AG04450 (cell line): ENCODE measurements around the gene BCAS1. TPM values are rescaled to one million over a fixed set of nuclear protein-coding genes. Genes with fewer than 3 reads are reported as not detected.

Source experiments
- CTCF ChIA-PET: fragments of 300-600, 350-600 bp; formaldehyde crosslinking; extraction: SDS; loops from one replicate; lab custom pipeline; 2022; ENCODE audit warnings: antibody characterized with exemption, inconsistent platforms; lab: Charles Lee
- POLR2A ChIA-PET: fragments of 350-600 bp; formaldehyde crosslinking; extraction: SDS; loops from one replicate; lab custom pipeline; 2021; ENCODE audit warnings: antibody characterized with exemption, inconsistent platforms; lab: Yijun Ruan, JAX
- DNase-seq: peaks from one replicate; pipeline ENCODE4 v3.0.0-alpha.2; 2011; ENCODE audit warnings: low read depth, low spot score
- H3K27ac ChIP-seq: one replicate; pipeline ENCODE4 v1.5.1; 2012; ENCODE audit warnings: low read depth, low read length, control low read depth
- H3K27me3 ChIP-seq: one replicate; pipeline ENCODE4 v1.6.0; 2012; ENCODE audit warnings: low read length; ENCODE audit not compliant: control insufficient read depth, insufficient read depth
- H3K4me3 ChIP-seq: 2 replicates; pipeline ENCODE4 v1.5.1; 2011; ENCODE audit warnings: mild to moderate bottlenecking, low read depth, low read length, control low read depth
- H3K9me3 ChIP-seq: 2 replicates; pipeline ENCODE4 v1.5.1; 2012; ENCODE audit warnings: low read length; ENCODE audit not compliant: control insufficient read depth, insufficient read depth
- polyA plus RNA-seq: library from polyadenylated mRNA; depleted of rRNA; stranded (reverse); fragments of >200 nt; gene quantifications from 2 replicates; pipeline ENCODE4 v1.2.3, GENCODE V29; 2011
- TF ChIP-seq, protein P1 (sequence below): IDR thresholded peaks from 2 replicates; pipeline ENCODE4 v1.5.1; 2011; ENCODE audit warnings: low read depth, low read length, control low read depth, inconsistent platforms

Gene BCAS1
- polyA plus RNA-seq, 1 experiment: not detected

DNA sequence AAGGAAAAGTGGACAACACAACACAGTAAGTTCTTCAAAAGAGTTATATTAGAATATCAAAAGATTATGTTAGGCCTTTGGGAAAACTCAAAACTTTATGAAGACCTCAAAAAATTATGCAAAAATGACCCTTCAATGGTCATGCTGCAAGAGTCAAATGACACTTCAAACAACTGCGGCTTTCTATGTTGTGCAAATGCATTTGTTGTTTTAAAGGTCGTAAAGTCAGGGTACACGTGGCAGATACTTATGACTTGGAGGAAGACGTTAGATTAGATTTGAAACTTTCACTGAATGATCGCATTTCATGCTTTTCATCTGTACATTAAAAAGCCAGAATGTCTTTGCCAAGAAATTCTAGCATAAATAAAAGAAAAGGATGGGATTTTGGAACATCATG is 31.4 kb downstream of the BCAS1 start:
- TF ChIP-seq, protein P1, sequence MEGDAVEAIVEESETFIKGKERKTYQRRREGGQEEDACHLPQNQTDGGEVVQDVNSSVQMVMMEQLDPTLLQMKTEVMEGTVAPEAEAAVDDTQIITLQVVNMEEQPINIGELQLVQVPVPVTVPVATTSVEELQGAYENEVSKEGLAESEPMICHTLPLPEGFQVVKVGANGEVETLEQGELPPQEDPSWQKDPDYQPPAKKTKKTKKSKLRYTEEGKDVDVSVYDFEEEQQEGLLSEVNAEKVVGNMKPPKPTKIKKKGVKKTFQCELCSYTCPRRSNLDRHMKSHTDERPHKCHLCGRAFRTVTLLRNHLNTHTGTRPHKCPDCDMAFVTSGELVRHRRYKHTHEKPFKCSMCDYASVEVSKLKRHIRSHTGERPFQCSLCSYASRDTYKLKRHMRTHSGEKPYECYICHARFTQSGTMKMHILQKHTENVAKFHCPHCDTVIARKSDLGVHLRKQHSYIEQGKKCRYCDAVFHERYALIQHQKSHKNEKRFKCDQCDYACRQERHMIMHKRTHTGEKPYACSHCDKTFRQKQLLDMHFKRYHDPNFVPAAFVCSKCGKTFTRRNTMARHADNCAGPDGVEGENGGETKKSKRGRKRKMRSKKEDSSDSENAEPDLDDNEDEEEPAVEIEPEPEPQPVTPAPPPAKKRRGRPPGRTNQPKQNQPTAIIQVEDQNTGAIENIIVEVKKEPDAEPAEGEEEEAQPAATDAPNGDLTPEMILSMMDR: no peak
- CTCF ChIA-PET: interaction anchor here (1.6 kb wide), 1 partner anchor 161 kb away, joined by 3 read pairs; no protein-coding TSS in a partner anchor

DNA sequence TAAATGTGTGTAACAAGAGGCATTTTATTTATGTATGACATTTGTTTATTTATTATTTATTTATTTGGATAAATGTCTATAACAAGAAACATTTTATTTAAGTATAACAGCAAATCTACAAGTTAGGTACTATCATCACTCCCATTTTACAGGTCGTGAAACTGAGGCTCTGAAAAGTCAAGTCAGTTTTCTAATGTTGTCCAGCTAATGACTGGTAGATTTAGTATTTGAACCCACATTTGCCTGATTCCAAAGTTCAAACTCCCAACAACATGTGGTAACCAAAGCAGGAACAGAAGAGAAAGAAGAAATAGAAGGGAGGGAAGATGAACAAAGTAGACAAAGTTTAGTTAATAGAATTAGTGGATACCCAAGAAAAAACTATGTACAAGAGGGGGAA is 32.9 kb downstream of the BCAS1 start:
- no peak for DNase-seq
- no peak overlapping the region for H3K27ac ChIP-seq
- CTCF ChIA-PET: interaction anchor here (0.5 to 0.9 kb wide), 2 partner anchors 23 to 60 kb away, joined by 3 read pairs; no protein-coding TSS in a partner anchor
- H3K27me3 ChIP-seq: no peaks in the 10 kb centered on the region
- no peak overlapping the region for H3K4me3 ChIP-seq
- TF ChIP-seq, protein P1: no peak
- H3K9me3 ChIP-seq: no peaks in the 10 kb centered on the region
- POLR2A ChIA-PET: no interaction called here

More for the DNA sequence above, 31.4 kb downstream of the BCAS1 start:
- no peaks in the 10 kb centered on the region for H3K9me3 ChIP-seq
- H3K27ac ChIP-seq: no peak overlapping the region
- no peak overlapping the region for H3K4me3 ChIP-seq
- DNase-seq: no peak
- POLR2A ChIA-PET: no interaction called here
- H3K27me3 ChIP-seq: no peaks in the 10 kb centered on the region

DNA sequence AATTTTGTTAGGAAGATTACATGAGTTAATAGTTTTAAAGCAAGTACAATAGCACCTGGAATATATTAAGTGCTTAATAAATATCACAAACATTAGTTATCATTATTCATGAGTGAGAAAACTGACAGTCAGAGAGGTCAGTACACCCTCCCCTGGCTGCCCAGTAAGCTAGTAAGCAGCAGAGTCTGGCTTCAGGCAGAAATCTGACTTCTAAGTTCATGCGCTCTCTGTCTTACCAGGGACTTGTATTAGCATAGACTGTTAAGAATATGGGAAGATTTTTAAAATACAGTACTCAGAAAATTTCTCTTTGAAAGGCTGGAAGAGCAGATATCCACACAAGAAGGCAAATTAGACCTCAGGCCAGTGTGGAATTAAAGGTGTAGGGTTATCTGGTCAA is 40.8 kb downstream of the BCAS1 start:
- Histone ChIP-seq H3K27ac (no peak overlapping the region), H3K9me3 (no peaks in the 10 kb centered on the region), H3K27me3 (peaks cover 7% of the 10 kb centered on the region), H3K4me3 (no peak overlapping the region)
- TF ChIP-seq, protein P1: no peak
- DNase-seq: no peak
- ChIA-PET CTCF (no interaction called here), POLR2A (no interaction called here)

DNA sequence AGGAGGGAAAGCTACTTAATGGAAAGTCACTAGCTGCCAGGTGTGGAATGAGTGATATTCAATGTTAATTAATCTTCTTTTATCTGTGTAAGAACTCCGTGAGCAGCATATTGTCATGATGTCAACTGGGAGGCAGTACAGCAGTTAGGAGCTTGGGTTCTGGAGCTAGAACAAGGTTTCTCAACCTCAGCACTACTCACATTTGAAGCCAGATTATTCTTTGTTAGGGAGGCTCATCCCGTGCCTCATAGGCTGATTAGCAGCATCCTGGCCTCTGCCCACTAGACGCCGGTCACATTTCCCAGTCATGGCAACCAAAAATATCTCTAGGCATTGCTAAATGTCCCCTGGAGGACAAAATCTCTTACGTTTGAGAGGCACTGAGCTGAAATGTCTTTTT is 41.2 kb downstream of the BCAS1 start:
- ChIA-PET CTCF (no interaction called here), POLR2A (no interaction called here)
- H3K27me3 ChIP-seq: peaks cover 7% of the 10 kb centered on the region
- H3K9me3 ChIP-seq: no peaks in the 10 kb centered on the region
- H3K27ac ChIP-seq: no peak overlapping the region
- TF ChIP-seq, protein P1: no peak
- DNase-seq: no peak
- H3K4me3 ChIP-seq: no peak overlapping the region

DNA sequence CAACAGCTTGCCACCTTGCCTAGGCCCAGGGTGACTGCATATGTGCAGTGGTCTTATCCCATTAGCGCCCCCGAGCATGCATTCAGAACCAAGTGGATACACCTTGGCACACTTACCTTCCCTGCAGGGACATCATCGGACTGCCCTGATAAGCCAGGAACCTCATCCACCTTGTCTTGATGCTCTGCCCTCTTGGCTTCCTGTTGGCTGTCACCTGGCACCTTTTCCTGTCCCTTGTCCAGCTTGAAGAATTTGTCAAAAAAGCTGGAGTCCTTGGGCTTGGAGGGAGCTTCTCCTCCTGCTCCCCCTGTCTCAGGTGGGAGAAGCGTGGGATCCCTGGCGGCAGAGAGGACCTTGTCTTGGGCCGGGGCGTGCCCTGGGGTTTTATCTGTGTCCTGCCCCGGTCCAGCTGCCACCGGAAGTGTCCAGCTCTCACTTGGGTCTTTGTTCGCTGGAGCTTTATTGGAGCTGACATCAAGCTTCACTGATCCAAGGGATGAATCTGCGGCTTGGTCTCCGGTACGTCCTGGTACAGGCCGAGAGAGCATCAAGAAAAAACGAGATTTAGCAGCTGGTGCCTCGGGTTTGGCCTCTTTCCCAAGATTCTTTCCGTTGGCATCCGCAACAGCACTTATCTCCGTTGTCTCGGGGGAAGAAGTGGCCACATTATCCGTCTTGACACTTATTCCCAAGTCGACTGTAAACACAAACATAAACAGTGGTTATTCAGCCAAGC is 42.0 kb downstream of the BCAS1 start:
- Histone ChIP-seq H3K27ac (no peak overlapping the region), H3K27me3 (peaks cover 7% of the 10 kb centered on the region), H3K9me3 (no peaks in the 10 kb centered on the region), H3K4me3 (no peak overlapping the region)
- TF ChIP-seq, protein P1: no peak
- POLR2A ChIA-PET: no interaction called here
- no peak for DNase-seq
- CTCF ChIA-PET: no interaction called here
